ENCODE results near the gene TMEM131L.

TMEM131L gene

DNA sequence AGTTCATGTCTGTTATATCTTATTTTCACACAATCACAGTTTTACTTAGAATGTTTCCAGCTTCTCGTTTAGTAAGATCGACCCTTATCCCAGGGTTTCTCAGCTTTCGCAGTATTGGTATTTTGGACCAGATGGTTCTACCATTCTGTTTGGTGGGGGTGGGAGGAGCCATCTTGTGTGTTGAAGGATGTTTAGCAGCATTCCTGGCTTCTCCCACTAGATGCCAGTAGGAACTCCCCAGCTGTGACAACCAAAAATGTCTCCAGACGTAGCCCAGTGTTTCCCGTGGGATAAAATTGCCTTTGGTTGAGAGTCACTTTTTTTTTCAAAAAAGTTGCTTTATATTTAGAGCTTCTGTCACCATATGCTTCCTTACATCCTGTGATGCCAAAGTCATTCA, 127.0 kb downstream of the TMEM131L start:
- Histone ChIP-seq H2AK5ac (ENCODE audit: low read length) (no peak overlapping the region), H4K91ac (ENCODE audit: low read depth, low read length) (no peak overlapping the region), H3K4me2 (ENCODE audit: low read length) (no peak overlapping the region), H3K18ac (ENCODE audit: low read length) (no peak overlapping the region), H3K27me3 (ENCODE audit: insufficient read depth, low read length) (no peaks in the 10 kb centered on the region), H3K4ac (ENCODE audit: low read depth, low read length) (no peak overlapping the region), H2AFZ (ENCODE audit: insufficient read depth, low read length, poor library complexity) (no peak overlapping the region), H3K79me1 (ENCODE audit: low read length) (no peaks in the 10 kb centered on the region), H4K8ac (ENCODE audit: low read depth, low read length) (no peak overlapping the region), H3K9ac (ENCODE audit: low read length) (no peak overlapping the region), H3K4me1 (ENCODE audit: control insufficient read depth in 1 of 2, insufficient read depth in 2 of 2, low read length in 2 of 2) (no peaks in the 10 kb centered on the region), H2BK120ac (ENCODE audit: insufficient read depth, low read length, poor library complexity) (no peak overlapping the region), H3K4me3 (ENCODE audit: low read depth, low read length) (no peak overlapping the region), H3K9me3 (ENCODE audit: insufficient read depth, low read depth, low read length) (no peaks in the 10 kb centered on the region), H2BK5ac (ENCODE audit: low read depth, low read length, poor library complexity) (no peak overlapping the region), H3K27ac (ENCODE audit: low read depth, low read length) (no peak overlapping the region), H2BK12ac (ENCODE audit: low read length) (no peak overlapping the region), H3K14ac (ENCODE audit: low read length) (no peak overlapping the region), H4K12ac (ENCODE audit: low read depth, low read length) (no peak overlapping the region), H3K79me2 (ENCODE audit: control insufficient read depth, insufficient read depth, low read length, poor library complexity) (no peaks in the 10 kb centered on the region), H3K23ac (ENCODE audit: low read length) (no peak overlapping the region), H3K36me3 (ENCODE audit: control insufficient read depth in 1 of 2, insufficient read depth in 2 of 2, low read length in 2 of 2) (peaks cover 0 to 2% of the 10 kb centered on the region in 2 experiments)
- no peak for DNase-seq
- no CpG with 5 or more reads among the region's 5 CpGs for WGBS (ENCODE audit: extremely low coverage, insufficient coverage, insufficient read length)

GRCh38 chr4:153594210-153594609, 128.1 kb downstream of the TMEM131L start:
- Histone ChIP-seq H3K9ac (ENCODE audit: low read length) (no peak overlapping the region), H3K4ac (ENCODE audit: low read depth, low read length) (no peak overlapping the region), H2AK5ac (ENCODE audit: low read length) (no peak overlapping the region), H3K18ac (ENCODE audit: low read length) (no peak overlapping the region), H3K23ac (ENCODE audit: low read length) (no peak overlapping the region), H4K91ac (ENCODE audit: low read depth, low read length) (no peak overlapping the region), H4K8ac (ENCODE audit: low read depth, low read length) (no peak overlapping the region), H3K9me3 (ENCODE audit: insufficient read depth, low read depth, low read length) (no peaks in the 10 kb centered on the region), H4K12ac (ENCODE audit: low read depth, low read length) (no peak overlapping the region), H3K79me2 (ENCODE audit: control insufficient read depth, insufficient read depth, low read length, poor library complexity) (no peaks in the 10 kb centered on the region), H2BK12ac (ENCODE audit: low read length) (no peak overlapping the region), H3K4me2 (ENCODE audit: low read length) (no peak overlapping the region), H2AFZ (ENCODE audit: insufficient read depth, low read length, poor library complexity) (no peak overlapping the region), H3K79me1 (ENCODE audit: low read length) (no peaks in the 10 kb centered on the region), H3K4me3 (ENCODE audit: low read depth, low read length) (no peak overlapping the region), H3K27ac (ENCODE audit: low read depth, low read length) (no peak overlapping the region), H3K27me3 (ENCODE audit: insufficient read depth, low read length) (no peaks in the 10 kb centered on the region), H2BK5ac (ENCODE audit: low read depth, low read length, poor library complexity) (no peak overlapping the region), H3K4me1 (ENCODE audit: control insufficient read depth in 1 of 2, insufficient read depth in 2 of 2, low read length in 2 of 2) (no peaks in the 10 kb centered on the region), H2BK120ac (ENCODE audit: insufficient read depth, low read length, poor library complexity) (no peak overlapping the region), H3K36me3 (ENCODE audit: control insufficient read depth in 1 of 2, insufficient read depth in 2 of 2, low read length in 2 of 2) (peaks cover 0 to 2% of the 10 kb centered on the region in 2 experiments), H3K14ac (ENCODE audit: low read length) (no peak overlapping the region)
- DNase-seq, result no peak
- WGBS (ENCODE audit: extremely low coverage, insufficient coverage, insufficient read length), result no CpG with 5 or more reads among the region's 2 CpGs

DNA sequence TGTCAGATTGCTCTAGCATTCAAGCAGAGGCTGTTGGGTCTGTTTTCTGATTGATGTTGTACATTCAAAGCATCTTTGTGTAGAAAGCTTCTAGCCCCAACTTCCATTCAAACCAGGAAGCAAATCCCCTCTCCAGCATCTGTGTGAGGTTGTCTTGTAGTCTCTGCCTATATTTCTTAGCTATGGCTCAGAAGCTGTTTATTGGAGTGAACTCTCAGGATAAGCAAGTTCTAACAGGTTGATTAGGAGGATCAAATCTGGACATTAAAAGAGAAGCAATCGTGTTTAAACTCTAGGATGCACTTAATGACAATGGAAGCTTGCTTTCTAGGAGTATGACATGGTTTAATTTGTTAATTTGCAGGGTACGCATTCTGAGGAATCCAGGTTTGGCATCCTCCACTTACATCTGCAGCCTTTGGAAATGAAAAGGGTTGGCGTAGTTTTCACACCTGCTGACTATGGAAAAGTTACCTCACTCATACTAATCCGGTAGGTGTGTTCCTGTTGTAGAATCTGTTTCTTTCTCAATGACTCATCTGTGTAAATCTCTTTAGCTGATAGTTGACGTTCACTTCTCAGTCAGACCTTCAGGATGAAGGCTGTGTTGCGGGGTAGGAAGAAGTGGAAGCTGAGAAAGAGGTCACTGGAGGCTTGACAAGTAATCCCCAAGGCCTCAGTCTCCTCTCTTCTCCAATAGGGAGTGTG, 129.9 kb downstream of the TMEM131L start:
- Histone ChIP-seq H2BK12ac (ENCODE audit: low read length) (no peak overlapping the region), H2AFZ (ENCODE audit: insufficient read depth, low read length, poor library complexity) (no peak overlapping the region), H2BK5ac (ENCODE audit: low read depth, low read length, poor library complexity) (no peak overlapping the region), H3K9me3 (ENCODE audit: insufficient read depth, low read depth, low read length) (no peaks in the 10 kb centered on the region), H4K91ac (ENCODE audit: low read depth, low read length) (no peak overlapping the region), H3K27me3 (ENCODE audit: insufficient read depth, low read length) (no peaks in the 10 kb centered on the region), H3K18ac (ENCODE audit: low read length) (no peak overlapping the region), H3K4me2 (ENCODE audit: low read length) (no peak overlapping the region), H3K36me3 (ENCODE audit: control insufficient read depth in 1 of 2, insufficient read depth in 2 of 2, low read length in 2 of 2) (peaks cover 0 to 2% of the 10 kb centered on the region in 2 experiments), H3K4ac (ENCODE audit: low read depth, low read length) (no peak overlapping the region), H4K12ac (ENCODE audit: low read depth, low read length) (no peak overlapping the region), H3K4me3 (ENCODE audit: low read depth, low read length) (no peak overlapping the region), H3K23ac (ENCODE audit: low read length) (no peak overlapping the region), H3K9ac (ENCODE audit: low read length) (no peak overlapping the region), H3K79me1 (ENCODE audit: low read length) (no peaks in the 10 kb centered on the region), H3K79me2 (ENCODE audit: control insufficient read depth, insufficient read depth, low read length, poor library complexity) (no peaks in the 10 kb centered on the region), H2BK120ac (ENCODE audit: insufficient read depth, low read length, poor library complexity) (no peak overlapping the region), H3K14ac (ENCODE audit: low read length) (no peak overlapping the region), H3K4me1 (ENCODE audit: control insufficient read depth in 1 of 2, insufficient read depth in 2 of 2, low read length in 2 of 2) (no peaks in the 10 kb centered on the region), H2AK5ac (ENCODE audit: low read length) (no peak overlapping the region), H3K27ac (ENCODE audit: low read depth, low read length) (no peak overlapping the region), H4K8ac (ENCODE audit: low read depth, low read length) (no peak overlapping the region)
- DNase-seq, result no peak
- no CpG with 5 or more reads among the region's 6 CpGs for WGBS (ENCODE audit: extremely low coverage, insufficient coverage, insufficient read length)

GRCh38 chr4:153602758-153603157, 136.6 kb downstream of the TMEM131L start:
- Histone ChIP-seq H3K27me3 (ENCODE audit: insufficient read depth, low read length) (no peaks in the 10 kb centered on the region), H2AK5ac (ENCODE audit: low read length) (no peak overlapping the region), H4K12ac (ENCODE audit: low read depth, low read length) (no peak overlapping the region), H3K4me2 (ENCODE audit: low read length) (no peak overlapping the region), H4K8ac (ENCODE audit: low read depth, low read length) (no peak overlapping the region), H3K36me3 (ENCODE audit: control insufficient read depth in 1 of 2, insufficient read depth in 2 of 2, low read length in 2 of 2) (peaks cover 4 to 5% of the 10 kb centered on the region in 2 experiments), H3K14ac (ENCODE audit: low read length) (no peak overlapping the region), H3K23ac (ENCODE audit: low read length) (no peak overlapping the region), H3K79me2 (ENCODE audit: control insufficient read depth, insufficient read depth, low read length, poor library complexity) (no peaks in the 10 kb centered on the region), H4K91ac (ENCODE audit: low read depth, low read length) (no peak overlapping the region), H3K4me3 (ENCODE audit: low read depth, low read length) (no peak overlapping the region), H3K79me1 (ENCODE audit: low read length) (no peaks in the 10 kb centered on the region), H2BK120ac (ENCODE audit: insufficient read depth, low read length, poor library complexity) (no peak overlapping the region), H2BK5ac (ENCODE audit: low read depth, low read length, poor library complexity) (no peak overlapping the region), H3K9me3 (ENCODE audit: insufficient read depth, low read depth, low read length) (peaks cover 1% of the 10 kb centered on the region), H2AFZ (ENCODE audit: insufficient read depth, low read length, poor library complexity) (no peak overlapping the region), H3K27ac (ENCODE audit: low read depth, low read length) (no peak overlapping the region), H3K9ac (ENCODE audit: low read length) (no peak overlapping the region), H3K4ac (ENCODE audit: low read depth, low read length) (no peak overlapping the region), H3K4me1 (ENCODE audit: control insufficient read depth in 1 of 2, insufficient read depth in 2 of 2, low read length in 2 of 2) (no peaks in the 10 kb centered on the region), H3K18ac (ENCODE audit: low read length) (no peak overlapping the region), H2BK12ac (ENCODE audit: low read length) (no peak overlapping the region)
- WGBS (ENCODE audit: extremely low coverage, insufficient coverage, insufficient read length), result no CpG with 5 or more reads among the region's 3 CpGs
- DNase-seq, result no peak
